Stimulated activated CD4-positive, alpha-beta T cell treated with anti-CD3 and anti-CD28 coated beads, Interleukin-4, amount 100 ng/mL, for 48 hours (primary cell): ENCODE data around the gene SETD3.

Source experiments
- DNase-seq, 2 donors: peaks; one replicate each; pipeline ENCODE4 v3.0.0-alpha.2; 2020; ENCODE audit warnings: low read depth in 2 of 2

The SETD3 gene

DNA sequence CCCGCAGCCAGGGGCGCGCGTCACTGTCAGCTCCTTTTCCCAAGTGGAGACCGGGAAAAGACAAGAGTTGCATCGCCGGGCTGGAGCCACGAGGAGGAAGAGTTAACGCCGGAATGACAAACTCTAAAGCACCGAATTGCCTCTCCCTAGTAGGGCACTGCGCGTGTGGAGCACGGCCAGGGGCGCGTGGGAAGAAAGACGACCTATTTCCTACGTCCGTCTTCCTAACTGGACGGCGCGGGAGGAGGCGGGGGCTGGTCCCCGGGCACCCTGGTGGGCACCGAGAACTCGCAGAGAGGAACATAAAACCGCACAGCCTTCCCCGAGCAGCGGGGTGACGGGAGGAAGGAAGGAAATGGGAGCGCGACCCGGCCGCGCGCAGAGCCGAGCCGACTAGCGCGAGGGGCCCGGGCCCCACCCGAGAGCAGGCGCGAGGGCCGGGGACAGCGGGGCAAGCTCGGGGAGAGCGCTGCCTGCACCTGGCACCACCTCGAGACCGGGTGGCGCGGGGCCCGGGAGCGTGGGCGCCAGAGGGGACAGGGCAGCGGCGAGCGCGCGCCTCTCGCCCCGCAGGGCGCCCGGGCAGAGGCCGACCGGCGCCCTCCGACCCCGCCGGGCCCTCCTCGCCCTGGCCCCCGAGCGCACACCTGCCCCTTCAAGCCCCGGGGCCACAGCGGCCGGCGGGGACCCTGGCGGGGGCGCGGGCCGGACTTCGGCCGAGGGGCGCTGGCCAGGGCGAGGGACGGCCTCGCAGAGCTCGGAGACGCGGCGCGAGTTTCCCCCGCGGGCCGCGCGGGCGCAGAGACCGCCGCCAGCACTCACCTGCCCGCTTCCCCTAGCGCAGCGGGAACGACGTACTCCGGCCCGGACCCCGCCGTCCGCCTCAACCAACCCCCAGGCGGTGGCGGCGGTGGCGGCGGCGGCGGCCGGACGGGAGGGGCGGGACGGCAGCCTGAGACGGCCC lies at the start of gene SETD3:
Gene SETD3 (minus strand): TSS at position 954 of the 964 bp plus-strand sequence. CDS start 15,054 bp downstream, outside the sequence.
- peak in 1 of 2 donors; percentile 32 for DNase-seq

GRCh38 chr14:99529899-99530298 lies 49.2 kb upstream of the SETD3 start:
- DNase-seq: no peak

DNA sequence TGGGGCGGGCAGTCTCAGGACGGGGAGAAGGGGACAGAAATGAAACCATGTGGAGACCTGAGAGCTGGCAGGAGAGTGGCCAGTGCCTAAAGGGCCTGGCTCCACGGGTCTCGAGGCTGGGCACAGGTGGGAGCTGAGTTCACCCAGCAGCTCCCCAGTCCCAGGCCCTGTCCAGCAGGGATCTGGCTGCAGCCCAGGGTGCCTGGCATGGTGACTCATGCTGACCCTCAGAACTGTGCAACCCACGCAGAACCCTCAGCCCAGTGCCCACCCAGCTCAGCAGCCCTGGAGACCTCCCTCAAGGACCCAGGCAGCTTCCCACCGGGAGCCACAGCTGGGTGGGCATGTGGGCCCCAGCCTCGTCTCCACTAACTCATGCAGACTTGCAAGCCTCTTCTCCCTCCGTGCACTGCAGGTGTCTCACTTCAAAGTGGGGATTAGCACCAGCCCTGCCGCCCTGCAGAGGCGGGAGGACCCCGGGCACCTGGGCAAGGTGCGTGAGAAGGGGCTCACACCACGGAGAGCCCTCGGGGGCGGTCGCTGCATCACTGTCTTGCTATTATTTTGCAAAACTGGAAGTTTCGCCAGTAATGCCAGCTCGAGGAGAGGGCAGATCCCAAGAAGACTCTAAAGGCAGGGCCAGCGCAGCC lies 46.9 kb upstream of the SETD3 start:
- DNase-seq: no peak

- DNase-seq: no peak
Observed at GRCh38 chr14:99527026-99527425, 46.4 kb upstream of the SETD3 start.

GRCh38 chr14:99525699-99526080 lies 45.0 kb upstream of the SETD3 start:
- DNase-seq: no peak

GRCh38 chr14:99524804-99525698 lies 44.4 kb upstream of the SETD3 start:
- DNase-seq: no peak

DNA sequence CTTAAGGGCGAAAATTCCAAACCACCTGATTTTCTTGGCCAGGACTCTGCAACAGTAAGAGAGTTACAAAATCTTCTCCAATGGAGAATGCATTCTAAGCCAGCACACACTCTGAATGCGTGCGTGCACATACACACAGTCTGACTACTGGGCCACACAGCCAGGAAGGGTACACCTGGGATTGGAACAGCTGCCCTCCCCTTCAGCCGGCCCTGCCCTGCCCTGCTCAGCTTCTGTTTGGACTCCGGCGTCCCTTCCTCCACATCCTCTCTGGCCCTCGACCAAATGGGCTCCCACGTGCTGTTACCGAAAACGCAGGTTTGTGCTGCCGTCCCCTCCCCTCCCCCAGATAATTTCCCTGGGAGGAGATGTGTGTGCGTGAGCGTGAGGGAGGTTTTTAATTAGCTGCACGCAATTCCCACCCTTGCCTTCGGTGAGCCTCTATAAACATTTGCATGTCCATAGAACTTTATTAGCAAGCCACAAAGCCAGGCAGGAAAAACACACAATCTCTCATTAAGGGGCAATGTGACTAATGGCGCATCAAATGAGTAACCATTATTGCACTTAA lies 43.5 kb upstream of the SETD3 start:
- no peak for DNase-seq

GRCh38 chr14:99523704-99524055 lies 43.0 kb upstream of the SETD3 start:
- DNase-seq: no peak

GRCh38 chr14:99522934-99523703 lies 42.5 kb upstream of the SETD3 start:
- DNase-seq: no peak

- no peak for DNase-seq
Observed at GRCh38 chr14:99522457-99522891, 41.8 kb upstream of the SETD3 start.

DNA sequence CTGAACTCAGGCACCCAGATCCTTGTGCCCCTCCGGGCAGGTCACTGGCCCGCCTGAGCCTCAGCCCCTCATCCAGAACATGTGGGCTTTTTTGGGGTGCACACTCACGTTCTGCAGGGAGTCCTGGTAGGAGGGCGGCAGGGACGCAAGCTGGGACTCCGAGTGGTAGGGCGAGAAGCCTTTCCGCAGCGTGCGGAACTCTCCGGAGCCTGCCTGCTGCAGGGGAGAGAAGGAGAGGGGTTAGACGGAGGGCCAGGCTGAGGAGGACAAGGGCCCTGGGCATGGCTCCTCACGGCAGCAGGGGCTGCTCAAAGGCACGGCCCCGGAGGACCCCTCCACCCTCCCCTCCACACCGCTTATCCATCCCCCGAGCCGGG lies 41.4 kb upstream of the SETD3 start:
- no peak for DNase-seq

GRCh38 chr14:99521176-99522024 lies 40.7 kb upstream of the SETD3 start:
- DNase-seq: no peak

- no peak for DNase-seq
Observed at GRCh38 chr14:99520571-99521081, 40.0 kb upstream of the SETD3 start.

GRCh38 chr14:99519931-99520421 lies 39.3 kb upstream of the SETD3 start:
- no peak for DNase-seq

DNA sequence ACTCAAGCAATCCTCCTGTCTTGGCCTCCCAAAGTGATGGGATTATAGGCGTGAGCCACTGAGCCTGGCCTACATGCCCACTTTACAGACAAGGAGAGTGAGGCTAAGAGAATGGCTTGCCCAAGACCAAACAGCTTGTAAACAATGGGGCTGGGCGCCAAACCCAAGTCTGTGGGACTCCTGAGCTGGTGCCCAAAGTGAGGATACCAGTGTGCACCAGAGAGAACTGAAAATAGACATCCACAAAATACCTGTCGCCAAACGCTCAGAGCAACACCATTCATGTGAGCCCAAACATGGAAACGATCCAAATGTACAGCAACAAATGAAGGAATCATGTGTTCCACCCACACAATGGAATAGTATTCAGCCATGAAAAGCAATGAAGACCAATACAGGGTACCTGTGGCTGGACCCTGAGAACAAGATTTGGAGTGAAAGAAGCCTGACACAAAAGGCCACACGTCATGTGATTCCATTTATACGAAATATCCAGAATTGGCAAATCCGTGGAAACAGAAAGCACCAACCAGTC lies 38.8 kb upstream of the SETD3 start:
- no peak for DNase-seq

DNA sequence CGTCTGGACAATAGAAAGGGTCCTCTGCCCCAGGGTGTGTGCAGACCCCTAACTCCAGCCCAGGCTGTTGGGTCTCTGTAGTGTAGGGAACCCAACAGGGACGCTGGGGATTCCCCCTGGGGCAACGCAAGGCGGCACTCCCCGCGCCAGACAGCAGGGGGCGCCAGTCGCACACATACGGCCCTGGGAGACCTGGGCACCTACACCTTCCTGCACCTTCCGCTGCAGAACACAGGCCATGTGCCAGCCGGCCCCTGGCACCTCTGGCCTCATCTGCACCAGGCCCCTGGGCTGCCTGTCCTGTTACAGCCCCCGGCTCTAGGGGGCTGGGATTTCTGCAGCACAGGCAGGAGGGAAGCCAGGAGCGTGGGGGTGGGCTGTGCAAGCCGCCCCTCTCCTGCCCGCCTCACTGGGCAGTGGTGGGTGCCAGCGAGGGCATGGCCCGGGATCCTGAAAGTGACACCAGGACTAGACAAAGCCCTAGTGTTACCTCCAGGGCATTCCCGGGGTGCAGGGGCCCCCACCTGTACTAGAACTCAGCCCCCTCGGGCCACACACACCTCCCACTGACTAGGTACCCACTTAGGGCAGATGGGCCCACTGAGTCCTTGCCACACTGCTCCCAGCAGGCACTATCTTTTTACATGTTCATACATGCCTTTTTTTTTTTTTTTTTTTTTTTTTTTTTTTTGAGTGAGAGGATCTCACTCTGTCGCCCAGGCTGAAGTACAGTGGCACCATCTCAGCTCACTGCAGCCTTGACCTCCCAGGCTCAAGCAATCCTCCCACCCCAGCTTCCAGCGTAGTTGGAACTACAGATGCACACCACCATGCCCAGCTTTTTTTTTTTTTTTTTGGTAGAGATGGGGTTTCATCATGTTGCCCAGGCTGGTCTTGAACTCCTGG lies 38.0 kb upstream of the SETD3 start:
- DNase-seq: peak; percentile 68 to 84

DNA sequence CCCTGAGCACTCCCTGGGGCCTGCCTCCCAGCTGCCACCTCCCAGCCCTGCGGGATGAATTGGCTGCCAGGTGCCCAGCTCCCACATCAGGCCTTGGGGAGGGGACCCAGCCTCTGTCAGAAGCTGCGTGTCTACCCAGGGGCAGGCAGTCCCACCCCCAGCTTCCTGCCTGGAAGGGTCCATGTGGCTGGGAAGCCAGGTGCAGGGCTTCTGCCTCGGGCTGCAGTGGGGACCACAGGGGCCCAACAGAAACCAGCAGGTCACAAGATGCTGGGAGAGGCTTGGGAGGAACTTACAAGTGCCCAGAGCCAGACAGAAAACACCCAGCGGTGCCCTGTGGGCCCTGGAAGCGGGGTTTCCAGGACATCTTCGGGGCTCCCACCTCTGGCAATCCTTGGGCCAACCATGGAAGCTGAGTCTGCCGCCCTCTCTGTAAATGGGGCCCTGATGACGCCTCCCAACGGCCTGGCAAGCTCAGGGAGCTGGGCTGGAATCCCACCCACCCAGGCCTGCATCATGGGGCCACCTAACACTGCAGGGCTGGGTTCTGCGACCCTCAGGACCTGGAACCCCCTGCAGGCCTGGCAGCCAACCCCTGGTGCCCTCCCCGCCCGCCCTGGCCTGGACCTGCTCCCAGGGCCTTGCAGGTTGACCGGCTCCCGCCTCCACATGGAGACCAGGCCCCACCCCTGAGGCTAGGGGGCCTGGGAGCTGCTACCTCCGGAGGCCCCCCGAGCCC lies 37.2 kb upstream of the SETD3 start:
- no peak for DNase-seq
